ENCODE results near the gene SYT7.
"Not testable (repeated sequence)": the region's sequence is repeated elsewhere in the genome, so short reads cannot be mapped to it uniquely, and the experiment has no call there.

The SYT7 gene

GRCh38 chr11:61581030-61581928 is at the start of gene SYT7:
Gene SYT7, minus strand, starts transcription at chr11:61581076. Its CDS starts 256 bp downstream, at chr11:61580820.
- DNase-seq (ENCODE audit: low spot score): peak; percentile 97

DNA sequence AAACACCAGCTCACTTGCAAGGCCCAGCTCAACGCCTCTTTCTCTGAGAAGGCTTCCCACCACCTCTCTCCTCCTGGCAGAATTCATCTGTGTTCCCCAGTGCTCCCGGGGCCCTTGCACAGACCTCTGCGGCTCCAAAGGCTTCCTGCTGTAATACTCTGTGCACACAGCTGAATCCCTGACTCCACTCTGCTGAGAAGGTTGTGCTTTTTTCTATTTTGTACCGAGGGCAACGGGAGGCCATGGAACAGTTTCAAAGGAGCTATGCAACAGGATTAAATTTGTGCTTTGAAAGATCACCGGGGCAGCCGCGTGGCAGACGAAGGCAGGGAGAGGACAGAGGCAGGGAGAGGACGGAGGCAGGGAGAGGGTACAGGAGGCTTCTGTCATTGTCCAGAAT is 49.2 kb upstream of the SYT7 start:
- DNase-seq (ENCODE audit: low spot score): no peak

- no peak for DNase-seq (ENCODE audit: low spot score)
Measured at GRCh38 chr11:61629082-61629833, 48.4 kb upstream of the SYT7 start.

DNA sequence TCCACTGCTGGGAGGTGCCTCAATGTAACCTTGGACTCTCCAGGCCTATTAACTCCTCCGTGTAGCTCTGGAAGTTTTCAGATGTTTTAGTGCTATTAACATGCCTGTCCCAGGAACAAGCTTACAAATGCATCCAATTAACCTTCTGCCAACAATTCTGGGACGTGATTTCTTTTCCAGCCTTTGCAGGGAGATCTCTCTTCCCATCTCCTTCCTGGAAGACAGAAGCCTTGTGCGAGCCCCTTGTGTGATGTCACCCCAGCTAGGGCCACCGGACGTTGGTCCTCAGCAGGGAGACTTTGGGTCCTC is 47.7 kb upstream of the SYT7 start:
- DNase-seq (ENCODE audit: low spot score): no peak

GRCh38 chr11:61627850-61628661 is 47.2 kb upstream of the SYT7 start:
- DNase-seq (ENCODE audit: low spot score): peak; percentile 85

DNA sequence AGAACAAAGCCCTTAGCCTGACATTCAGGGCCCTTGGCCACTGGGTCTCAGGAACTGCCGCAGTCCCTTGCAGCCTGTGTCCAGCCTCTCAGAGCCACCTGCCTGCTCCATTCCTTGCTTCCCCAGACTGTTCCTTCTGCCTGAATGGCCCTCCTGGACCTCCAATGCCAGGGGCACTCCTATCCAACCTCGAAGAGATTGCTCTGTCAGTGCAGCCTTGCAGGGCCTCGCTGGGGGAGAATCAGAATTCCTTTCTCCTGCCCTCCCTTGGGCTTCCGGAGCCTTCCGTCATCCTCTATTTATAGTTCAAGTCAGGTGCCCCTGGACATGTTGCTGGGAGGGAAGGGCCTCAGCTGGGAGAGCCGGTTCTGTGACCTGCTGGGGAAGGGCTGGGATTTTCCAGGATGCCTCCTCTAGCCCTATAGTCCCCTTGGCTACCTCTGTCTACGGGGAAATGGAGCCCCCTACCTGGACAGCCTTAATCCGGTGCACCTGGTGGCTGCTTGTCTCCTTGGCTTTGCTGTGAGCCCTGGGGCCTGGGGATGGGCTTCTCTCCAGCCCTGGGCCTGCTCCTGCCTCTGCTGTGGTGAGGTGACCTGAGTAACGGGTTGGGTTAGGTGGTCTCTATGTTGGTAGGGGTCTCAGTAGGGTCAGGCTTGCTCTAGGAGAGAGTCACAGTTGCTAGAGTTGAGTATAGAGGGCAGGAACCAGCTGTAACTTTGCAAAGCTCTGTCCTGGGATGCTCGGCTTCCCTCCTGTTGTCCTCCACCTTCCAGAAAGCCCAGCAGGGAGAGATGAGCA is 45.9 kb upstream of the SYT7 start:
- no peak for DNase-seq (ENCODE audit: low spot score)

DNA sequence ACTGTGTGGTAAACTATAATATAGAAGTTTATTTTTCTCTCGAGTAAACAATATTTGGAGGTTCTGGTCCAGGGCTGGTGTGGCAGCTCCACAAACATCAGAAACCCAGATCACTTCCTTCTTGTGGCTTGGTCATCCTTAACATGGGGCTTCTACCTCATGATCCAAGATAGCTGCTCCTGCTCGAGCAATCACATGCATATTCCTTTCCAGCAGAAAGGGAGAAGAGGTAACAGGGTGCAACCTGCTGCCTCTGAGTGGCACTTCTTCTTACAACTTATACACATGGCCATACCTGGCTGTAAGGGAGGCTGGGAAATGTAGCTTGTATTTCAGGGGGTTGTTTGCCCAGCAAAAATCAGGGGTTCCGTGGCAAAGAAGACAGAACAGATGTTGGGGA is 44.6 kb upstream of the SYT7 start:
- DNase-seq (ENCODE audit: low spot score): no peak

GRCh38 chr11:61621917-61622585 is 41.2 kb upstream of the SYT7 start:
- DNase-seq (ENCODE audit: low spot score): no peak

DNA sequence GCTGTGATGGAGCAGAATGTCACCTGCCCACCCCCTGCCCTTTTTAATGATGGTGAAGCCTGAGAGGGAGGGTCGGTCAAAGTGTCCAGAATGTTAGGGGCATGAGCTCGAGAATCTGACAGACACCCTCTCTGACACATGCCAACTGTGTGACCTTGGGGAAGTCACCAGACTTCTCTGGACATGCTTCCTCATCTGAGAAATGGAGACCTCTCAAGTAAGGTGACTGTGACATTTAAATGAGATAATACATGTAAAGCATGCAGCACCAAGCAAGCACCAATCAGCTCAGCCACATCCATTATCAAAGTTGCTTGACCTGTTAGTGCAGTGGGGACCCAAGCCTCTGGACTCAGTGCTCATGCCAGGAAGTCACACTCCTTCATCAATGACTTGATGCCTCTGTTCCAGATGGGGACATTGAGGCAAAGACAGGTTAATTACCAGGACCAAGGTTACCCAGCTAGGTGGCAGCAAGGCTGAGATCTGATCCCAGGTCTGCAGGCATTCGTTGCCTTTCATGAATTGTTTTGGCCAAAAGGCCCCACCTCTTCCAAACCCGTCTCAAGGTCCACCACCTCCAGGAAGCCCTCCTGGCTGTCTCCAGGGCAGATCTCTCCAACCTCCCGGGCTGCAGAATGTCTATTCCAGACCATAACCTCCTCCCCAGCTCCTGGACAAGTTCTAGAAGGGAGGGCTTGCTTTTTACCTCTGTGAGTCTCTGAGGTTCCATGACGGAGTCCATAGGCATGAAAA is 38.8 kb upstream of the SYT7 start:
- no peak for DNase-seq (ENCODE audit: low spot score)

GRCh38 chr11:61618978-61619377 is 38.1 kb upstream of the SYT7 start:
- no peak for DNase-seq (ENCODE audit: low spot score)

- DNase-seq (ENCODE audit: low spot score): no peak
Measured at GRCh38 chr11:61617515-61617914, 36.6 kb upstream of the SYT7 start.

GRCh38 chr11:61616434-61616833 is 35.6 kb upstream of the SYT7 start:
- no peak for DNase-seq (ENCODE audit: low spot score)

DNA sequence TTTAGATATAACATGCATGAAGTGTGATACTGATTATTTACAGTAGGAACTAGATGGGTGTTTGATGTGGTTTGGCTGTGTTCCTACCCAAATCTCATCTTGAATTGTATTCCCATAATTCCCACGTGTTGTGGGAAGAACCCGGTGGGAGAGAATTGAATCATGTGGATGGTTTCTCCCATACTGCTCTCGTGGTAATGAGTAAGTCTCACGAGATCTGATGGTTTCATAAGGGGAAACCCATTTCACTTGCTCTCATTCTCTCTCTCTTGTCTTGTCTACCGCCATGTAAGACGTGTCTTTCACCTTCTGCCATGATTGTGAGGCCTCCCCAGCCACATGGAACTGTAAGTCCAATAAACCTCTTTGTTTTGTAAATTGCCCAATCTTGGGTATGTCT is 33.9 kb upstream of the SYT7 start:
- not testable (repeated sequence) for DNase-seq (ENCODE audit: low spot score)

GRCh38 chr11:61613870-61614269 is 33.0 kb upstream of the SYT7 start:
- no peak for DNase-seq (ENCODE audit: low spot score)

GRCh38 chr11:61613051-61613450 is 32.2 kb upstream of the SYT7 start:
- no peak for DNase-seq (ENCODE audit: low spot score)

DNA sequence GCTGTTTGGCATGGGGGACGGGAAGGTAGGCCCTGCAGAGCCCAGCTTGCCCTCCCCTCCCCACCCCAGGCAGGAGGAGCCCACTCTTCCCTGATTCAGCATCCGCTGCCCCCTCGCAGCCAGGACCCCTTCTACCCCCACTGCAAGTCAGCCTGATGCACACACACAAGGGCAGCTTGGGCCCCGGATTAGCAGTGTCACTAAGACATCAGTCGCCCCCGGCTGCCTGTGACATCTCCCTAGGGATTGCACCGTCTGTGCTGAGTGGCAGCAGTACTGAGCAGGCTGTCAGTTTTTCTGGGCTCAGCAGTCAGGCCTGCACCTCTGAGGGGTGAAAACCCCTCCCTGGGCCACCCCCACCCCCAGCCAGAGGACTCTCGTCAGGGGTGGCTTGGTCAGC is 30.4 kb upstream of the SYT7 start:
- DNase-seq (ENCODE audit: low spot score): no peak

- DNase-seq (ENCODE audit: low spot score): no peak
Measured at GRCh38 chr11:61610905-61611304, 30.0 kb upstream of the SYT7 start.

DNA sequence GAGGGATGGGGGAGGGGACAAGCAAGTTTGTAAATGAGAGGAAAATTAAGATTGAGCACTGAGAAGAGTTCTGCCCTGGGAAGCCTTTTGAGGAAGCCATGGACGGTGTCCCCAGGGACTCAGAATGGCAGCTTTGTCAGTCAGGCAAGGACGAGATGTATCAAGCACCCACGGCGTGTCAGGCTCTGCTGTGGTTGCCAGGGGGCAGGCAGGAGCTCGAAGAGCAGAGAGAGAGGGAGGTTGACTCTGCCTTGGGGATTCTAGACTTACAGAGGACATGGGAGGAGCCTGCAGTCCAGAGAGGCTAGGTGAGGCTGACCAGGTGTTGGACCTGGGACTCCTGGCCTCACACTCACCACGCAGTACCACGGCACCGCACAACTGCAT is 29.1 kb upstream of the SYT7 start:
- no peak for DNase-seq (ENCODE audit: low spot score)

- no peak for DNase-seq (ENCODE audit: low spot score)
Measured at GRCh38 chr11:61609000-61609979, 28.4 kb upstream of the SYT7 start.
